Endothelial cell of umbilical vein (primary cell): ENCODE results near the gene TAS2R38. TPM values are rescaled to one million over a fixed set of nuclear protein-coding genes. Genes with fewer than 3 reads are reported as not detected.

ENCODE experiments used
- BruUV-seq: library from RNA; stranded (reverse); fragments of 400-500 nt; replicated peaks from 2 replicates; lab custom pipeline; 2021; lab: Mats Ljungman, UMichigan
- CTCF ChIA-PET: fragments of 300-600, 350-600 bp; sonication (Branson Sonifier 250); formaldehyde crosslinking; loops from one replicate; lab custom pipeline; 2021; ENCODE audit warnings: antibody characterized with exemption, inconsistent platforms; lab: Charles Lee
- POLR2A ChIA-PET: fragments of 300-600, 350-600 bp; sonication (Branson Sonifier 250); formaldehyde crosslinking; loops from one replicate; lab custom pipeline; 2021; ENCODE audit warnings: antibody characterized with exemption, inconsistent platforms; lab: Charles Lee
- DNase-seq: peaks from one replicate; pipeline ENCODE4 v3.0.0-alpha.2; 2011; ENCODE audit warnings: low read depth, low spot score
- FAIRE-seq: peaks from 2 replicates; lab custom pipeline; 2011; peaks lifted over from hg19 to GRCh38; lab: Jason Lieb, UNC
- H2AFZ ChIP-seq: 2 replicates; pipeline ENCODE4 v1.6.0; 2012; ENCODE audit warnings: low read depth, low read length, control low read depth, inconsistent platforms
- H3K27ac ChIP-seq: 2 replicates; pipeline ENCODE4 v1.5.1; 2011; ENCODE audit warnings: low read depth, mild to moderate bottlenecking, control low read depth, low read length, moderate library complexity; ENCODE audit not compliant: insufficient read depth
- H3K27me3 ChIP-seq, 2 experiments: 2 replicates each; pipeline versions ENCODE4 v1.6.0 to v1.6.1; 2011; ENCODE audit warnings: low read length in 2 of 2, mixed read lengths in 1 of 2; ENCODE audit not compliant: control insufficient read depth in 2 of 2, insufficient read depth in 2 of 2
- H3K36me3 ChIP-seq, 2 experiments: 2 replicates in 1 of 2; 3 replicates in 1 of 2; pipeline ENCODE4 v1.5.1; 2011; ENCODE audit warnings: low read length in 2 of 2, mild to moderate bottlenecking in 1 of 2, moderate library complexity in 1 of 2; ENCODE audit not compliant: control insufficient read depth in 2 of 2, insufficient read depth in 2 of 2; ENCODE audit errors: extremely low read depth in 1 of 2
- H3K4me1 ChIP-seq: 3 replicates; pipeline ENCODE4 v1.5.1; 2011; ENCODE audit warnings: mild to moderate bottlenecking, low read length; ENCODE audit not compliant: control insufficient read depth, insufficient read depth; ENCODE audit errors: extremely low read depth
- H3K4me2 ChIP-seq: 2 replicates; pipeline ENCODE4 v1.6.1; 2011; ENCODE audit warnings: low read length, control low read depth, mixed read lengths; ENCODE audit not compliant: insufficient read depth
- H3K4me3 ChIP-seq, 3 experiments: fragments of 200-600 bp in 1 of 3; sonication (generic), shearing (Covaris generic) in 1 of 3; replicated peaks in 1 of 3; 2 replicates each; pipeline ENCODE4 v1.5.1; 2011 to 2016; ENCODE audit warnings: control low read depth in 3 of 3, low read length in 3 of 3, mild to moderate bottlenecking in 2 of 3, inconsistent platforms in 1 of 3, low read depth in 1 of 3, moderate library complexity in 1 of 3; ENCODE audit not compliant: insufficient read depth in 1 of 3
- H3K79me2 ChIP-seq: 2 replicates; pipeline ENCODE4 v1.6.0; 2012; ENCODE audit warnings: low read length, inconsistent platforms; ENCODE audit not compliant: control insufficient read depth, insufficient read depth
- H3K9ac ChIP-seq: replicated peaks from 2 replicates; pipeline ENCODE3; 2011; ENCODE audit warnings: low read length, control low read depth; ENCODE audit not compliant: insufficient read depth; ENCODE audit errors: extremely low read depth
- H3K9me1 ChIP-seq: replicated peaks from 3 replicates; pipeline ENCODE4 v1.6.0; 2011; ENCODE audit warnings: mild to moderate bottlenecking, low read length; ENCODE audit not compliant: control insufficient read depth, insufficient read depth; ENCODE audit errors: extremely low read depth
- H3K9me3 ChIP-seq: replicated peaks from 2 replicates; pipeline ENCODE4 v1.5.1; 2012; ENCODE audit warnings: low read length, inconsistent platforms; ENCODE audit not compliant: control insufficient read depth, insufficient read depth
- H4K20me1 ChIP-seq: replicated peaks from 2 replicates; pipeline ENCODE3; 2011; ENCODE audit warnings: mild to moderate bottlenecking, low read length; ENCODE audit not compliant: control insufficient read depth, insufficient read depth; ENCODE audit errors: extremely low read depth
- EZH2 ChIP-seq: IDR thresholded peaks from 2 replicates; pipeline ENCODE4 v1.6.1; 2012; ENCODE audit warnings: borderline replicate concordance, low read depth, mild to moderate bottlenecking, moderate library complexity, low read length, inconsistent platforms; ENCODE audit not compliant: severe bottlenecking
- FOS ChIP-seq: IDR thresholded peaks from 2 replicates; pipeline ENCODE4 v1.6.1; 2011; ENCODE audit warnings: mild to moderate bottlenecking, low read length, moderate library complexity, borderline replicate concordance; ENCODE audit not compliant: insufficient read depth
- GATA2 ChIP-seq: IDR thresholded peaks from 2 replicates; pipeline ENCODE4 v1.7.0; 2011; ENCODE audit warnings: low read depth, mild to moderate bottlenecking, moderate library complexity, mixed read lengths, low read length; ENCODE audit not compliant: insufficient read length, insufficient read depth
- JUN ChIP-seq: IDR thresholded peaks from 2 replicates; pipeline ENCODE4 v1.6.1; 2011; ENCODE audit warnings: borderline replicate concordance, low read depth; ENCODE audit not compliant: insufficient read length, insufficient read depth
- MAX ChIP-seq: IDR thresholded peaks from 2 replicates; pipeline ENCODE4 v1.6.1; 2011; ENCODE audit not compliant: insufficient read depth, insufficient read length
- MYC ChIP-seq: IDR thresholded peaks from one replicate; pipeline ENCODE4 v1.6.1; 2011; ENCODE audit warnings: mild to moderate bottlenecking, low read depth, low read length
- POLR2A ChIP-seq: IDR thresholded peaks from 2 replicates; pipeline ENCODE4 v1.6.1; 2012; ENCODE audit warnings: low read depth, mild to moderate bottlenecking, control low read depth, low read length
- POLR2AphosphoS5 ChIP-seq: IDR thresholded peaks from 2 replicates; pipeline ENCODE4 v1.6.1; 2012; ENCODE audit warnings: low read depth, mild to moderate bottlenecking, control low read depth, low read length, moderate library complexity; ENCODE audit not compliant: insufficient read depth
- dilution Hi-C: fragments of 300-500 bp; cut with MboI; formaldehyde crosslinking; loops from one replicate; pipeline ENCODE4 v1.15.0; 2019; ENCODE audit warnings: low sequenced_read_pairs; ENCODE audit not compliant: extremely low pct_ligation_motif_present
- intact Hi-C: fragments of 100-400 bp; cut with micrococcal nuclease; formaldehyde crosslinking; loops from one replicate; pipeline ENCODE4 v1.10.0; 2022
- polyA plus RNA-seq, 4 experiments: library from polyadenylated mRNA; depleted of rRNA in 3 of 4; stranded (reverse) in 3 of 4; unstranded in 1 of 4; fragments of >200 nt; gene quantifications; 2 replicates each; pipeline versions ENCODE4 v1.2.1 to v1.2.3, GENCODE V29; 2011 to 2012; ENCODE audit warnings: missing spikeins in 1 of 4
- total RNA-seq: library from RNA; stranded (reverse); gene quantifications from 2 replicates; pipeline ENCODE4 v1.2.3, GENCODE V29; 2021
- TF ChIP-seq, protein P1 (sequence below), 2 donors: IDR thresholded peaks; 1 replicate in 1 of 2; 2 replicates in 1 of 2; pipeline ENCODE4 v1.5.1; 2011; ENCODE audit warnings: low read length in 2 of 2, mild to moderate bottlenecking in 2 of 2, moderate library complexity in 2 of 2, control low read depth in 1 of 2, inconsistent platforms in 1 of 2, low read depth in 1 of 2; ENCODE audit not compliant: insufficient read depth in 1 of 2; ENCODE audit errors: extremely low read depth in 1 of 2

The TAS2R38 gene
- total and polyA plus RNA-seq, 2 donors (not counting 3 experiments of a cell fraction or from before 2014, with no cell fraction given): not detected

- intact Hi-C loops (no loop called here), dilution Hi-C loops (no loop called here)
- Histone ChIP-seq H3K9me3 (no peaks in the 10 kb centered on the region), H3K27ac (no peak overlapping the region), H2AFZ (no peak overlapping the region), H3K4me1 (no peaks in the 10 kb centered on the region), H3K36me3 (no peaks in the 10 kb centered on the region), H4K20me1 (no peaks in the 10 kb centered on the region), H3K9ac (no peak overlapping the region), H3K4me3 (no peak overlapping the region), H3K27me3 (no peaks in the 10 kb centered on the region), H3K79me2 (no peaks in the 10 kb centered on the region), H3K4me2 (no peak overlapping the region), H3K9me1 (no peaks in the 10 kb centered on the region)
- no peak for FAIRE-seq
- TF ChIP-seq, protein P1, sequence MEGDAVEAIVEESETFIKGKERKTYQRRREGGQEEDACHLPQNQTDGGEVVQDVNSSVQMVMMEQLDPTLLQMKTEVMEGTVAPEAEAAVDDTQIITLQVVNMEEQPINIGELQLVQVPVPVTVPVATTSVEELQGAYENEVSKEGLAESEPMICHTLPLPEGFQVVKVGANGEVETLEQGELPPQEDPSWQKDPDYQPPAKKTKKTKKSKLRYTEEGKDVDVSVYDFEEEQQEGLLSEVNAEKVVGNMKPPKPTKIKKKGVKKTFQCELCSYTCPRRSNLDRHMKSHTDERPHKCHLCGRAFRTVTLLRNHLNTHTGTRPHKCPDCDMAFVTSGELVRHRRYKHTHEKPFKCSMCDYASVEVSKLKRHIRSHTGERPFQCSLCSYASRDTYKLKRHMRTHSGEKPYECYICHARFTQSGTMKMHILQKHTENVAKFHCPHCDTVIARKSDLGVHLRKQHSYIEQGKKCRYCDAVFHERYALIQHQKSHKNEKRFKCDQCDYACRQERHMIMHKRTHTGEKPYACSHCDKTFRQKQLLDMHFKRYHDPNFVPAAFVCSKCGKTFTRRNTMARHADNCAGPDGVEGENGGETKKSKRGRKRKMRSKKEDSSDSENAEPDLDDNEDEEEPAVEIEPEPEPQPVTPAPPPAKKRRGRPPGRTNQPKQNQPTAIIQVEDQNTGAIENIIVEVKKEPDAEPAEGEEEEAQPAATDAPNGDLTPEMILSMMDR (IDR thresholded peaks at IDR 0.05; ENCODE audit: extremely low read depth in 1 of 2, insufficient read depth in 1 of 2, low read depth in 1 of 2, low read length in 2 of 2): no peak
- no peak for TF ChIP-seq GATA2
- no peak for TF ChIP-seq POLR2A
- TF ChIP-seq POLR2AphosphoS5: no peak
- no peak for TF ChIP-seq MAX
- no peak for TF ChIP-seq FOS
- TF ChIP-seq MYC: no peak
- no peak for TF ChIP-seq JUN
- TF ChIP-seq EZH2: no peak
- ChIA-PET POLR2A (no interaction called here), CTCF (no interaction called here)
- no peak for DNase-seq
- BruUV-seq: no TSS peak
These were observed 29.7 kb downstream of the TAS2R38 start for GRCh38 chr7:141943846-141944245.
